ENCODE results near the gene SLC35A2.

Gene SLC35A2

DNA sequence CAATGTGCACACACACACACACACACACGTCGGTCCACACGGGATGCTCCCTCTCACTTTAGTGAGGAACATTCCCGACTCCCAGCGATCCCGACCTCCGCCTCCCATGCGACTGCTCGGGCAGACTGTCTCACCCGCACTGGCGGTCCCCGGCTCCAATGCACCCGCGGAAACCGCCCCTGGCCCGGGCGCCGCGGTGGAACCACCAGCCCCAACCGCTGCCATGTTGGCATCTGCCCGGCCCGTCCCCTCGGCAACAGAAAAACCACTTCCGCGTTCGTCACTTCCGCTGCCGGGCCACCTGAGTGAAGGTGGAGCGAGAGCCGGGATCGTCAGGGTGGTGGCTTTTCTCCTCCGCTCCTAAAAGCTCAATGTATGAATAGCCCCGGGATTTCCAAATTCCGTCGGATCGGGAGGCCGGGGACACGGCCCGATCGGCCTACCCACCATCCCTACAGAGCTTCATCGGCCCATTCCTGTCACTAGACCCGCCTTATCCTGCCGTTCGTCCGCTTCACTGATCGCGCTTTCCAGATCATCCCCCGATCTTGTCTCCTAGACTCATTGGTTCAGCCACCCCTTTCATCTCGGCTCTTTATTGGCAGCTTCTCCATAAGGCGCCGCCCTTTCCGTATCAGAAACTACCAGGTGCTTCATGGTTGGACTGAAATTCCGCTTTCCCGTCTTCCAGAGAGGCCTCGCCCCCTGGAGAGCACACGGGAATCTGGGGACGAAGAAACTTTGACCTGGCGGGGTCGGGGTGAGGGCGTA, at the start of gene SLC35A2:
SLC35A2 (minus strand) TSS at position 235 of the 771 bp plus-strand sequence; CDS start at position 225, 10 bp downstream.
- DNase-seq (ENCODE audit: low read depth in 2 of 2) = peak; percentile 74 to 80

GRCh38 chrX:48960291-48960690, 48.8 kb upstream of the SLC35A2 start:
- DNase-seq (ENCODE audit: low read depth in 2 of 2) = no peak

DNA sequence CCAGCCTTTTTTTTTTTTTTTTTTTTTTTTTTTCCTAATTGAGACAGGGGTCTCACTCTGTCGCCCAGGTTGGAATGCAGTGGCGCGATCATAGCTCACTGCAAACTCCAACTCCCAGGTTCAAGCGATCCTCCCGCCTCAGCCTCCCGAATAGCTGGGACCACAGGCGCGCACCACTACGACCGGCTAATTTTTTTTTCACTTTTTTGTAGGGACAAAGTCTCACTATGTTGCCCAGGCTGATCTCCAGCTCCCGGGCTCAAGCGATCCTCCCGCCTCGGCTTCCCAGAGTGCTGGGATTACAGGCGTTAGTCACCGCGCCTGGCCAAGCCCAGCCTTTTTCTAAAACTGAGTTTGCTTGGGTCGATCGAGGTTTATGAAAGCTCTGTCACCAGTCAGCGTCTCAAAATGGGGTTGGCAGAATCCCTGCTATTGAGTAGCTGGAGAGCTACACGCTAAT, 47.2 kb upstream of the SLC35A2 start:
- DNase-seq (ENCODE audit: low read depth in 2 of 2) = no peak

DNA sequence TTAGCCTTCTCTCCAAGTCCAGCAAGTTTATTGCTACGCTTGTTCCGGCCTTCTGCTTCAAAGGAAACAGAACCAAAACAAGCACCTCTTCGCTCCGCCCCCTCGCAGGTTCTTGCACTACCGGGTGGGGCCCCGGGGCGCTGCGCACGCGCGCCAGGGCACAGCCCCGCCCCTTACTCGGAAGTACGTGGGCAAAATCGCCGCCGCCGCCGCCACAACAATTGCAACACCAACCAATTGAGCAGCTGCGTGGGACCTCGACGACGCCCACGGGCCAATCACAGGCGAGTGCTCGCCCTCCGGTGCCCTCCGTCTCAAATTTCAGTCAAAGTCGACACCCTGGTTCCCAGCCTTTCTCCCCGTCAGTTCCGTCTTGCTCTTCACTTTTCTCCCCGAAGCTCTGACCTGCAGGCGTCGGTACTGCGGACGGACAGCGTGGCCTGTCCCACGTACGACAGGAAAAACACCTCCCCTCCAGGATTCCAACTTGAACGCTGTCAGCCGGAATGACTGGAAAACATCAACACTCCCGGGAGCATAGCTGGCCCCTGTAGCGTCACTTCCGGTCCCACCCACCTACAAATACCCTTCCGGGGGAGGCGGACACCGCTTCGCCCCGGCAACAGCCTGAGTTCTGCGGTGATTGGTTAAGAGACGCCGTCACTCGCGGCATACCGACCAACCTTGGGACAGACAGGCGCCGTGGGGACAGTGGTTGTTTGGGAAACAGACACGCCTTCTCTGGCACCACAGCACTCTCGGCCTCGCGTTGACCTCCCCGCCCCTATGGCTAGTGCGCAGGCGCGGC, 46.6 kb upstream of the SLC35A2 start:
- peak; percentile 80 to 82 for DNase-seq (ENCODE audit: low read depth in 2 of 2)

GRCh38 chrX:48957477-48957826, 46.0 kb upstream of the SLC35A2 start, which contains the start of gene OTUD5:
OTUD5 (minus strand) TSS chrX:48957607; CDS start chrX:48957570, 37 bp downstream.
- peak; percentile 40 to 44 for DNase-seq (ENCODE audit: low read depth in 2 of 2)

GRCh38 chrX:48956728-48957414, 45.4 kb upstream of the SLC35A2 start:
- DNase-seq (ENCODE audit: low read depth in 2 of 2) = no peak

DNA sequence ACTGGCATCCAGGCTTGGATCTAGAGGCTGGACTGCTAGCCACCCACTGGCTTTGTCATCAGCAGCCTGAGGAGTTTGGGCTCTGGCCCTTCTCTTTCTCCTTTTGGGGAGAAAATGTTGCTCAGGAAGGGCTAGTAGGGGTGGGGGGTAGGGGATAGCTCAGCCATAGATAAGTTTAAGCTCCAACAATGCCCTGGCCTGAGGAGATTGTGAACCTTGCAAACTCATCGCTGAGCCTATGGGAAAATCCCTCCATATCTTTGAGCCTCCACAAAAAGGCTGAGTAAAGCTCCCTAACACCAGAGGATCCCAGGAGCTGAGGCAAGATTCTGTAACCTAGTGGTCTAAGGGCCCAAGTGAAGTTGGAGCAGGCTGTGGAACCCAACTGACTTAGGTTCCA, 37.1 kb upstream of the SLC35A2 start:
- DNase-seq (ENCODE audit: low read depth in 2 of 2) = no peak

DNA sequence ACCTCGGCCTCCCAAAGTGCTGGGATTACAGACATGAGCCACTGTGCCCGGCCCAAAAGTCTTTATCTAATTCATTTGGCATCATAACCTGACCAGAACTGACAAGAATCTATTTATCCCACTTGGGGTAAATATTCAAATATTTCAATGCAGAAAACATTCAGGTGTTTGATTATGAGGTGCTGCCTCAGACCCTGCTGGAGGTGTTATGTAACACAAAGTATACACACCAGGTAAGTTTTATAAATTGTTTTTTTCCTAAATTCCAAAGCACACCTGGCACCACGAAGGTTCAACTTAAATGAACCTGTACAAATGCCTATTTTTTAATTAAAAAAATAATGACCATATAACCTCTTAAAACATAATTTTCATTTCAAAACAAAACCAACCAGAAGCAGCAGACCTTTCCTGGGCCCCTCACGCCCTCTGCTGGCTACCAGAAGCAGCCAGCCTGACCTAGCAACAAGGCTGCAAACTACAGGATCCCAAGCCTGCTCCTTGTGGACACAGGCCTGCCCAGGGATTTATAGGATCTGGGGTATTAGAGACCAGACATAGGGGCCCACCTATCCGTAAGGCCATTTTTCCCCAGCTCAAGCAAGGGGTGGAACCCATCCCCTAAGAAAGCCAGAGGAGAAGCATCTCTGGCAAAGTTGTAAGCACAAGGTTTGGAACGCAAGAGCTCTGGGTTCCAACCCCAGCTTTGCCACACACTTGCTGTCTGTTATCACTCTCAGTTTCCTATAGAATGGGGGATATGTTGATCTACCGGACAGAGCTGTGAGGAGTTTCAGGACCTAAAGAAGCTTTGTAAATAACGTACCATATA, 34.3 kb upstream of the SLC35A2 start:
- DNase-seq (ENCODE audit: low read depth in 2 of 2) = no peak

GRCh38 chrX:48942895-48943294, 31.4 kb upstream of the SLC35A2 start:
- DNase-seq (ENCODE audit: low read depth in 2 of 2) = no peak

DNA sequence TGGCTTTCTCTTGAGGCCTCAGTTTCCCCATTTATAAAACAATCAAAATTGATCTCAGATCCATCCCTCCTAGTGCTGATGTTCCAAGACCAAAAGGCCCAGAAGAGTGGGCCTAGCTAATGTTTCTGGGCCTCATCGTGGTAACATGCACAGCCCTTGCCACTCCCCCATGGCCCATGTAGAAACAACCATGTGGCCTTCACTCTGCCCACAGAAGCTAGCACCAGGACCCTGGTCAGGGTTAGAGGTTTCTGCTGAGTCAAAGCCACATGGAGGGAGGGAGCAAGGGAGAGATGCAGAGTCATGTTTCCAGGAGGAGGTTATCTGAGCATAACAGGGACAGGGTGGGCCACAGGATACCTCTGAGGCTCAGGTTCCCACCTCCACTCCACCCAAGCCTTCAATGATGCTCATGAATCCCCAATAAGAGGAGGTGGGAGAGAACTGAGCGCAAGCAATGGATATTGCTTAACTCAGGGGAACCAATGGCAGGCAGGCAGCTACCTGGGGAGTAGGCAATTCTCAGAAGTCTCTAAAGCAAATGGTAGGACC, 29.0 kb upstream of the SLC35A2 start:
- DNase-seq (ENCODE audit: low read depth in 2 of 2) = no peak

DNA sequence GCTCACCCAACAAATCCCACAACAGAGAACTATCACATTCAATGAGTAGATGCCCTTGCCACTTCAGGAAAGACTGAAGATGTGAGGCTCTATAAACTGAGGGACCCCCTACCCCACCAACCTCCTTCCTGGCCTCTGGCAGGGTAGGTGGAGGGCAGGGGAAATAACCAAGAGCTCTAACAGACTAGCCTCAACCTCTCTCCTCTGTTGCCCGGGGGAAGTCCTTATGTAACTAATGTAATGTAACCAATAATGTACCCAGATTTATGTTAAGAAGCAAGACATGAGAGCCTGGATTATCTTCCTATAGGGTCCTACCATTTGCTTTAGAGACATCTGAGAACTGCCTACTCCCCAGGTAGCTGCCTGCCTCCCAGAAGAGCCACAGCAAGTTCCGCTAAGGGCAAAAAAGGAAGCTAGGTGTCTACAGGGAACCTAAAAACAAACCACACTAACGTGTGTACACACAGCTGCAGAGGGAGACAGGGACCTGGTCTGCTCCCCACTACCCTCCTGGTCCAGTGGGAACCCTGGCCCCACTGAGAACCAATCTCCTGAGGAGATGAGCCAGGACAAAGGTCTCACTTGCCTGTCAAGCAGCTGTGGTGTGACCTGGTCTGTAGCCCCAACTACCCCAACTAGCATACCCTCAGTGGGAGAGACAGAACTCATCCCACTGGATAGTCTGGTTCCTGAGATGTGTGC, 28.2 kb upstream of the SLC35A2 start:
- DNase-seq (ENCODE audit: low read depth in 2 of 2) = no peak

- no peak for DNase-seq (ENCODE audit: low read depth in 2 of 2)
Measured at GRCh38 chrX:48938721-48939425, 27.4 kb upstream of the SLC35A2 start.

DNA sequence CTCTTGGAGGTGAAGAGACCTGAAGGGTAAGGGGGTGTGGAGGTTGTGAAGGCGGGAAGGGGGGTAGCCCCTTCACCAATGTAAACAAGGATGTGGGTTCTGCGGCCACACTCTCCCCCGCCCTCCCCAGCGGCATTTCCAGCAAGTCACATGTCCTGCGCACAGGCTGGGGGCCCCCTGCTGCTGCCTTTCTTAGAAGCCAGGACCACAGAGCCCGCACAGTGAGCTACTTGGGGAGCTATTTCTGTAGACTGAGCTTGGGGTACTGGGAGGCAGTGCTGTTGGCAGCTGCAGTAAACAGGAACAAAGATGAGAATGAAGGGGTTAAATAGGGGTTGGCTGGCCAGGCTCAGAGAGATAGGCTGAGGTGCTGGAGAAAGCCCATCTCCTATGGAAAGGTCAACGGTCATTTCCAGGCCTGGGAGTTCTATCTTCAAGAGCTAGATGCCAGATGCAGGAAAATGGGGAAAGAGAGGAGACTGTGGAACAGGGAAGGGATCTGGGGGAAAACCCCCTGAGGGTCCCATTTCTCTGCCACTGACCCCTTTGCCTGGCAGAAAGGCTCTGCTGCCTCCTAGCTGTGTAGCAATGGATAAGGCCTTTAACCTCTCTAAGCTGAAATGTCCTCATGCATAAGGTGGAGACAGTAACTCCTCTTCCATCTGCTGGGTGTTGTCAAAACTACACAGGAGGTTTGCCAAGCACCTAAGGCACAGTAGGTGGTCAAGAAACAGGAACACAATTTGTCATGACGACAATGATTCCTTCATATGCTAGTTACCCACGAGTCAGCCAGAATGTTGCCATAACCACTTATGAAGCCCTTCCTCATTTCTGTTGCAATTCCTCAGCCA, 25.8 kb upstream of the SLC35A2 start:
- DNase-seq (ENCODE audit: low read depth in 2 of 2) = peak; percentile 77 to 83

DNA sequence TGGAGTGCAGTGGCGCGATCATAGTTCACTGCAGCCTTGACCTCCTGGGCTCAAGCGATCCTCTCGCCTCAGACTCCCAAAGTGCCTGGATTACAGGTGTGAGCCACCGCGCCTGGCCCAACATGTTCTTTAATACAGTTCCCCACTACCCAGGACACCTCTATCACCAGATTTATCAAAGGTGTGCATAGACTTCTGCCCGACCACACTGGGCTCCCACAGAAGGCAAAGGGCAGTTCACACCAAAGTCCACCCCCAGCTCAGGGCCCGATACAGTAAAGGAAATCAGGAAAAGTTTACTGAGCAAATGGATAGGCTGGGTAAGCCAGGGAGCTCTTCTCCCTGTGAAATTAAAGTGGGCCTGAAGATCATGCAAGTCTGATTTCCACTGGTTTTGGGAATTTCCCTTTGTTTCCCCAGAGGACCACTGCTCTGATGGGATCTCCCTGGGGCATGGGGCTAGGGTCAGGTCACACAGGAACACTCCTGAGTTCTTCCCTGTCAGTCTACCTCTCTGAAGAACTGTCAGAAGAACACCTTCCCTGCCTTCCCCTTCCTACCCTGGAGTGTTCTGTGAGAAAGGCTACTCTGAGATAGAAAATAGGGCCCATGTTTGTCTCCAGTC, 25.1 kb upstream of the SLC35A2 start:
- DNase-seq (ENCODE audit: low read depth in 2 of 2) = no peak

DNA sequence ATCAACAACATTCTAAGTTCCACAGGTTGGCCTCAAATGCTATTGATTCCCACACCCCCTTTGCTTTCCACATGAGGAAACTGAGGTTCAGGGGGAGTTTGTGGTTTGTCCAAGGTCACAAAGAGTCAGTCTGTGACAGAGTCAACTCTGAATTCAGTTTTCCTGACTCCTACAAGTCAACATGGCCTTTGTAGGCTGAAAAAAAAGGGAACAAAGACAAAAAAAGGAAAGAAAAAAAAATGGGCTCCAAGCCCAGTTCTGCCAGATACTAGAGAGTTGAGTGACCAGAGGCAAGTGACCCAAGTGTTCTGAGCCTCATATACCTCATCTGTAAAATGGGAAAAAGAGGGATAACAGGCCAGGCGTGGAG, 23.8 kb upstream of the SLC35A2 start:
- no peak for DNase-seq (ENCODE audit: low read depth in 2 of 2)

DNA sequence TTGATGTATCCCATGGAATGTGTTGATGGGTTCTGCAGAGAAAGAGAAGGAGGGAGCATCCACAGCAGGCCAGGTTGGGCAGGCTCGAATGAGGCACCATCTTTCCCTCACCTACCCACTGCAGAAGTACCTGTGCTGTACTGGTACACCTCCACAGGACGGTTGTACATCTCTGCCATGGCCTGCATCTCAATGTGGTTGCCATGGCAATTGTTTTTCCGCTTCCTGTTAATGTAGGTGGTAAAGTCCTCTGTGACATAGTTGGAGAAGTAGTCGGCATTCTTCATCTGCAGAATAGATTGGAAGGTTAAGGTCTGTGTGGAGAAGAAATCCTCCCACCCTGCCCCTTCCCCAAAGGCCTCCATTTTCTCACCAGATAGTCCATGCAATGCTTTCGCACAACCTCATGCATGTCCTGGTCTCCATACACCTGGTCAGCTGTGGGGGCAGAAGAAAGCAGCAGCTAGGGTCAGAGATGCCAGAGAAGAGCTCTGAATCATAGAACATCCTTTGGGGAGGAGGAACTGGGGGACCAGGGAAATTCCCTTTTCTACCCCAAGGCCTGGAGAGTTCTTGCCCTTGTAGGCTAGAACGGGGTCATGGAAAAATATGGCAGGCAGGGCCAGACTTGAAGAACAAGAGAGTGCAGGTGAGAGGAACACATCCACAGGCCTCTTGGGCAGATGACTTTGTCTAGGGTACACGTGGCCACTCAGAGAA, 23.3 kb upstream of the SLC35A2 start:
- DNase-seq (ENCODE audit: low read depth in 2 of 2) = no peak

DNA sequence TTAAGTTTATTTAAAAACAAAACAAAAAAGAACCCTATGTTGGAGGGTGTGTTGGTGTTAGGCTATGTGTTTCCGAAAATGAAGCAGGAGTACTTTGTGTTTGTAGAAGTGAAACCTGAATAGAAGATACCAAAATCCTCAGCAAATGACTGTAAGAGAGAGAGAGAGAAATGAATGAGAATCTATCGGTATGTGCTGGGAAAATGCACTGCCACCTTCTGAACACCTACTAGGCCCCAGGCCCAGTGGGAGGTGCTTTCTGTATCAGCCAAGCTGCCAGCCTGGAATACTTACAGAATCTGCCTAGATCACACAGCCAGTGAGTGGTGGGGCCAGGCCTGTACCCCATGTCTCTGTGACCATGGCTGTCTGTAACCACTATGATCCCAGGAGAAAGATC, 22.3 kb upstream of the SLC35A2 start:
- no peak for DNase-seq (ENCODE audit: low read depth in 2 of 2)

All from stimulated activated CD8-positive, alpha-beta memory T cell treated with anti-CD3 and anti-CD28 coated beads, Interleukin-7, amount 100 ng/mL, for 1 hour (primary cell).